HEK293 (cell line): ENCODE measurements around the gene C6orf163.

Experiments
- FEZF1 ChIP-seq: fragments of 450-650 bp; formaldehyde crosslinking; IDR thresholded peaks from 2 replicates; pipeline ENCODE4 v1.5.1; 2016; ENCODE audit warnings: missing biosample characterization, missing genetic modification characterization
- GLI4 ChIP-seq: fragments of 450-650 bp; formaldehyde crosslinking; IDR thresholded peaks from 2 replicates; pipeline ENCODE4 v1.5.1; 2016; ENCODE audit warnings: missing biosample characterization, missing genetic modification characterization
- IKZF3 ChIP-seq: fragments of 450-650 bp; IDR thresholded peaks from 2 replicates; pipeline ENCODE4 v1.5.0; 2018; ENCODE audit warnings: missing biosample characterization, mild to moderate bottlenecking, missing genetic modification characterization, moderate library complexity
- KLF16 ChIP-seq: fragments of 450-650 bp; formaldehyde crosslinking; IDR thresholded peaks from 2 replicates; pipeline ENCODE4 v1.5.1; 2017; ENCODE audit warnings: missing biosample characterization, missing genetic modification characterization
- MEIS1 ChIP-seq: sonication (generic); formaldehyde crosslinking; IDR thresholded peaks from 2 replicates; pipeline ENCODE4 v1.8.1; 2022; ENCODE audit warnings: missing genetic modification reagents, mild to moderate bottlenecking, borderline replicate concordance
- MYNN ChIP-seq: fragments of 450-650 bp; formaldehyde crosslinking; IDR thresholded peaks from 2 replicates; pipeline ENCODE4 v1.5.1; 2016; ENCODE audit warnings: missing biosample characterization, missing genetic modification characterization, borderline replicate concordance
- OVOL3 ChIP-seq: fragments of 450-650 bp; formaldehyde crosslinking; IDR thresholded peaks from 2 replicates; pipeline ENCODE4 v1.5.1; 2016; ENCODE audit warnings: missing biosample characterization, missing genetic modification characterization
- SP7 ChIP-seq: fragments of 450-650 bp; formaldehyde crosslinking; IDR thresholded peaks from 2 replicates; pipeline ENCODE4 v1.5.1; 2016; ENCODE audit warnings: missing biosample characterization, missing genetic modification characterization
- ZBTB11 ChIP-seq: fragments of 450-650 bp; formaldehyde crosslinking; conservative IDR thresholded peaks from 2 replicates; pipeline ENCODE4 v1.5.1; 2016; ENCODE audit warnings: low read depth, missing biosample characterization, missing genetic modification characterization
- ZBTB20 ChIP-seq: fragments of 450-650 bp; formaldehyde crosslinking; IDR thresholded peaks from 2 replicates; pipeline ENCODE4 v1.5.1; 2016; ENCODE audit warnings: missing biosample characterization, missing genetic modification characterization
- ZBTB8A ChIP-seq: fragments of 450-650 bp; formaldehyde crosslinking; IDR thresholded peaks from 2 replicates; pipeline ENCODE4 v1.5.1; 2016; ENCODE audit warnings: missing biosample characterization, missing genetic modification characterization
- ZEB2 ChIP-seq: fragments of 450-650 bp; formaldehyde crosslinking; IDR thresholded peaks from 2 replicates; pipeline ENCODE4 v1.5.1; 2016; ENCODE audit warnings: missing biosample characterization, missing genetic modification characterization
- ZIC2 ChIP-seq: fragments of 450-650 bp; formaldehyde crosslinking; IDR thresholded peaks from 2 replicates; pipeline ENCODE4 v1.5.1; 2016; ENCODE audit warnings: missing biosample characterization, missing genetic modification characterization
- ZNF2 ChIP-seq: fragments of 450-650 bp; formaldehyde crosslinking; IDR thresholded peaks from 2 replicates; pipeline ENCODE4 v1.5.1; 2016; ENCODE audit warnings: missing biosample characterization, missing genetic modification characterization
- ZNF24 ChIP-seq: fragments of 450-650 bp; formaldehyde crosslinking; IDR thresholded peaks from 2 replicates; pipeline ENCODE4 v1.5.1; 2016; ENCODE audit warnings: missing biosample characterization, missing genetic modification characterization
- ZNF324 ChIP-seq: fragments of 450-650 bp; formaldehyde crosslinking; IDR thresholded peaks from 2 replicates; pipeline ENCODE4 v1.5.1; 2016; ENCODE audit warnings: missing biosample characterization, missing genetic modification characterization
- ZNF366 ChIP-seq: fragments of 450-650 bp; formaldehyde crosslinking; conservative IDR thresholded peaks from 2 replicates; pipeline ENCODE4 v1.5.1; 2016; ENCODE audit warnings: missing biosample characterization, missing genetic modification characterization
- ZNF391 ChIP-seq: fragments of 450-650 bp; formaldehyde crosslinking; IDR thresholded peaks from 2 replicates; pipeline ENCODE4 v1.5.1; 2016; ENCODE audit warnings: low read depth, missing biosample characterization, missing genetic modification characterization, borderline replicate concordance
- ZNF394 ChIP-seq: fragments of 450-650 bp; formaldehyde crosslinking; IDR thresholded peaks from 2 replicates; pipeline ENCODE4 v1.5.1; 2016; ENCODE audit warnings: missing biosample characterization, missing genetic modification characterization, mild to moderate bottlenecking, moderate library complexity, borderline replicate concordance
- ZNF416 ChIP-seq: fragments of 450-650 bp; formaldehyde crosslinking; IDR thresholded peaks from 2 replicates; pipeline ENCODE4 v1.5.1; 2016; ENCODE audit warnings: missing biosample characterization, missing genetic modification characterization
- ZNF530 ChIP-seq: fragments of 450-650 bp; formaldehyde crosslinking; IDR thresholded peaks from 2 replicates; pipeline ENCODE4 v1.5.1; 2016; ENCODE audit warnings: low read depth, missing biosample characterization, missing genetic modification characterization
- ZNF600 ChIP-seq: fragments of 450-650 bp; formaldehyde crosslinking; IDR thresholded peaks from 2 replicates; pipeline ENCODE4 v1.5.1; 2016; ENCODE audit warnings: missing biosample characterization, missing genetic modification characterization
- ZNF610 ChIP-seq: fragments of 450-650 bp; formaldehyde crosslinking; IDR thresholded peaks from 2 replicates; pipeline ENCODE4 v1.5.1; 2016; ENCODE audit warnings: missing biosample characterization, missing genetic modification characterization, borderline replicate concordance
- ZNF660 ChIP-seq: fragments of 450-650 bp; IDR thresholded peaks from 2 replicates; pipeline ENCODE4 v1.5.1; 2018; ENCODE audit warnings: missing biosample characterization, mild to moderate bottlenecking, missing genetic modification characterization
- ZNF747 ChIP-seq: fragments of 450-650 bp; formaldehyde crosslinking; IDR thresholded peaks from 2 replicates; pipeline ENCODE4 v1.5.1; 2016; ENCODE audit warnings: missing biosample characterization, missing genetic modification characterization
- ZNF776 ChIP-seq: fragments of 450-650 bp; formaldehyde crosslinking; IDR thresholded peaks from 2 replicates; pipeline ENCODE4 v1.5.0; 2017; ENCODE audit warnings: missing biosample characterization, missing genetic modification characterization, borderline replicate concordance
- ZSCAN16 ChIP-seq: fragments of 450-650 bp; formaldehyde crosslinking; IDR thresholded peaks from 2 replicates; pipeline ENCODE4 v1.5.1; 2016; ENCODE audit warnings: missing biosample characterization, missing genetic modification characterization
- ZSCAN30 ChIP-seq: fragments of 450-650 bp; IDR thresholded peaks from 2 replicates; pipeline ENCODE4 v1.5.1; 2018; ENCODE audit warnings: missing biosample characterization, mild to moderate bottlenecking, missing genetic modification characterization, moderate library complexity
- TF ChIP-seq, protein P1 (sequence below): fragments of 450-650 bp; formaldehyde crosslinking; IDR thresholded peaks from 2 replicates; pipeline ENCODE4 v1.5.1; 2016; ENCODE audit warnings: missing biosample characterization, missing genetic modification characterization
- TF ChIP-seq, protein P2 (sequence below): fragments of 450-650 bp; formaldehyde crosslinking; IDR thresholded peaks from 2 replicates; pipeline ENCODE4 v1.5.1; 2016; ENCODE audit warnings: missing biosample characterization, missing genetic modification characterization
- TF ChIP-seq, protein P3 (sequence below): fragments of 450-650 bp; formaldehyde crosslinking; IDR thresholded peaks from 2 replicates; pipeline ENCODE4 v1.5.1; 2016; ENCODE audit warnings: missing biosample characterization, missing genetic modification characterization

Gene C6orf163

GRCh38 chr6:87407901-87408720, 63.5 kb downstream of the C6orf163 start, which contains the start of gene CFAP206 (continued):
- TF ChIP-seq ZNF530 (no peak), IKZF3 (no peak), OVOL3 (tag by site-specific recombination) (no peak), ZBTB11 (no peak), ZNF660 (tag by site-specific recombination) (peak; percentile 48; the same call in 1 of the 2 replicates), ZNF324 (tag by site-specific recombination) (peak; percentile 22; the same call in 1 of the 2 replicates), ZBTB20 (tag by site-specific recombination) (peak; percentile 90), ZNF394 (tag by site-specific recombination) (peak; percentile 40; the same call in 1 of the 2 replicates), ZSCAN16 (tag by site-specific recombination) (no peak), SP7 (peak; percentile 77), ZNF24 (0 out of 2 replicates have a peak, but pooled peaks have one; percentile 39), ZNF2 (tag by site-specific recombination) (peak; percentile 87), KLF16 (tag by site-specific recombination) (peak; percentile 37), MEIS1 (CRISPR knock-in tag) (no peak), ZBTB8A (tag by site-specific recombination) (peak; percentile 94), ZSCAN30 (tag by site-specific recombination) (peak; percentile 99), ZIC2 (peak; percentile 56; the same call in 1 of the 2 replicates), ZNF776 (tag by site-specific recombination) (no peak), ZNF416 (tag by site-specific recombination) (no peak), ZNF600 (peak; percentile 97), ZNF610 (tag by site-specific recombination) (peak; percentile 63; the same call in 1 of the 2 replicates), FEZF1 (tag by site-specific recombination) (0 out of 2 replicates have a peak, but pooled peaks have one; percentile 11), ZNF366 (tag by site-specific recombination) (no peak), ZEB2 (tag by site-specific recombination) (peak; percentile 75), ZNF747 (tag by site-specific recombination) (no peak), GLI4 (peak; percentile 25; the same call in 1 of the 2 replicates), MYNN (tag by site-specific recombination) (peak; percentile 27; the same call in 1 of the 2 replicates), ZNF391 (no peak)
- TF ChIP-seq, protein P1, sequence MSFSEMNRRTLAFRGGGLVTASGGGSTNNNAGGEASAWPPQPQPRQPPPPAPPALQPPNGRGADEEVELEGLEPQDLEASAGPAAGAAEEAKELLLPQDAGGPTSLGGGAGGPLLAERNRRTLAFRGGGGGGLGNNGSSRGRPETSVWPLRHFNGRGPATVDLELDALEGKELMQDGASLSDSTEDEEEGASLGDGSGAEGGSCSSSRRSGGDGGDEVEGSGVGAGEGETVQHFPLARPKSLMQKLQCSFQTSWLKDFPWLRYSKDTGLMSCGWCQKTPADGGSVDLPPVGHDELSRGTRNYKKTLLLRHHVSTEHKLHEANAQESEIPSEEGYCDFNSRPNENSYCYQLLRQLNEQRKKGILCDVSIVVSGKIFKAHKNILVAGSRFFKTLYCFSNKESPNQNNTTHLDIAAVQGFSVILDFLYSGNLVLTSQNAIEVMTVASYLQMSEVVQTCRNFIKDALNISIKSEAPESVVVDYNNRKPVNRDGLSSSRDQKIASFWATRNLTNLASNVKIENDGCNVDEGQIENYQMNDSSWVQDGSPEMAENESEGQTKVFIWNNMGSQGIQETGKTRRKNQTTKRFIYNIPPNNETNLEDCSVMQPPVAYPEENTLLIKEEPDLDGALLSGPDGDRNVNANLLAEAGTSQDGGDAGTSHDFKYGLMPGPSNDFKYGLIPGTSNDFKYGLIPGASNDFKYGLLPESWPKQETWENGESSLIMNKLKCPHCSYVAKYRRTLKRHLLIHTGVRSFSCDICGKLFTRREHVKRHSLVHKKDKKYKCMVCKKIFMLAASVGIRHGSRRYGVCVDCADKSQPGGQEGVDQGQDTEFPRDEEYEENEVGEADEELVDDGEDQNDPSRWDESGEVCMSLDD (tag by site-specific recombination): peak; percentile 82
- TF ChIP-seq, protein P2, sequence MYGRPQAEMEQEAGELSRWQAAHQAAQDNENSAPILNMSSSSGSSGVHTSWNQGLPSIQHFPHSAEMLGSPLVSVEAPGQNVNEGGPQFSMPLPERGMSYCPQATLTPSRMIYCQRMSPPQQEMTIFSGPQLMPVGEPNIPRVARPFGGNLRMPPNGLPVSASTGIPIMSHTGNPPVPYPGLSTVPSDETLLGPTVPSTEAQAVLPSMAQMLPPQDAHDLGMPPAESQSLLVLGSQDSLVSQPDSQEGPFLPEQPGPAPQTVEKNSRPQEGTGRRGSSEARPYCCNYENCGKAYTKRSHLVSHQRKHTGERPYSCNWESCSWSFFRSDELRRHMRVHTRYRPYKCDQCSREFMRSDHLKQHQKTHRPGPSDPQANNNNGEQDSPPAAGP (tag by site-specific recombination): peak; percentile 14; the same call in 1 of the 2 replicates
- TF ChIP-seq, protein P3, sequence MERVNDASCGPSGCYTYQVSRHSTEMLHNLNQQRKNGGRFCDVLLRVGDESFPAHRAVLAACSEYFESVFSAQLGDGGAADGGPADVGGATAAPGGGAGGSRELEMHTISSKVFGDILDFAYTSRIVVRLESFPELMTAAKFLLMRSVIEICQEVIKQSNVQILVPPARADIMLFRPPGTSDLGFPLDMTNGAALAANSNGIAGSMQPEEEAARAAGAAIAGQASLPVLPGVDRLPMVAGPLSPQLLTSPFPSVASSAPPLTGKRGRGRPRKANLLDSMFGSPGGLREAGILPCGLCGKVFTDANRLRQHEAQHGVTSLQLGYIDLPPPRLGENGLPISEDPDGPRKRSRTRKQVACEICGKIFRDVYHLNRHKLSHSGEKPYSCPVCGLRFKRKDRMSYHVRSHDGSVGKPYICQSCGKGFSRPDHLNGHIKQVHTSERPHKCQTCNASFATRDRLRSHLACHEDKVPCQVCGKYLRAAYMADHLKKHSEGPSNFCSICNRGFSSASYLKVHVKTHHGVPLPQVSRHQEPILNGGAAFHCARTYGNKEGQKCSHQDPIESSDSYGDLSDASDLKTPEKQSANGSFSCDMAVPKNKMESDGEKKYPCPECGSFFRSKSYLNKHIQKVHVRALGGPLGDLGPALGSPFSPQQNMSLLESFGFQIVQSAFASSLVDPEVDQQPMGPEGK (tag by site-specific recombination): peak; percentile 71
